ENCODE results near the gene WHAMM. TPM values are rescaled to one million over a fixed set of nuclear protein-coding genes. Genes with fewer than 3 reads are reported as not detected.
A peak's percentile ranks its signal among the peaks of the same experiment; 100 is the strongest.

The WHAMM gene
- total and polyA plus RNA-seq, 4 donors = 4.2 to 10.4 (median 6.6) TPM

GRCh38 chr15:82870727-82871320 lies 61.4 kb downstream of the WHAMM start:
- no peak for TF ChIP-seq CTCF (IDR thresholded peaks at IDR 0.05; ENCODE audit: control extremely low read depth, extremely low read depth)
- Histone ChIP-seq H3K36me3 (ENCODE audit: control insufficient read depth in 4 of 4, insufficient read depth in 4 of 4, low read length in 4 of 4) (no peaks in the 10 kb centered on the region), H3K4me1 (ENCODE audit: control insufficient read depth in 5 of 5, insufficient read depth in 5 of 5, low read length in 5 of 5) (peaks cover 0 to 3% (median 0%) of the 10 kb centered on the region in 5 donors), H3K27me3 (ENCODE audit: control insufficient read depth in 3 of 3, insufficient read depth in 3 of 3, low read length in 2 of 3) (no peaks in the 10 kb centered on the region), H3K4me3 (no peak overlapping the region), H3K9ac (ENCODE audit: insufficient read depth in 1 of 2, low read length in 2 of 2) (no peak overlapping the region), H3K27ac (ENCODE audit: low read depth in 1 of 2, low read length in 1 of 2) (no peak overlapping the region), H3K9me3 (ENCODE audit: control insufficient read depth in 4 of 4, insufficient read depth in 3 of 4, low read length in 3 of 4) (no peaks in the 10 kb centered on the region)
- peak in 1 of 3 donors; percentile 13 for DNase-seq
- ATAC-seq (ENCODE audit: insufficient read depth, low FRiP score) = no peak
- 47 to 53% methylated on average over 7 of the region's 7 CpGs for WGBS, 2 donors

DNA sequence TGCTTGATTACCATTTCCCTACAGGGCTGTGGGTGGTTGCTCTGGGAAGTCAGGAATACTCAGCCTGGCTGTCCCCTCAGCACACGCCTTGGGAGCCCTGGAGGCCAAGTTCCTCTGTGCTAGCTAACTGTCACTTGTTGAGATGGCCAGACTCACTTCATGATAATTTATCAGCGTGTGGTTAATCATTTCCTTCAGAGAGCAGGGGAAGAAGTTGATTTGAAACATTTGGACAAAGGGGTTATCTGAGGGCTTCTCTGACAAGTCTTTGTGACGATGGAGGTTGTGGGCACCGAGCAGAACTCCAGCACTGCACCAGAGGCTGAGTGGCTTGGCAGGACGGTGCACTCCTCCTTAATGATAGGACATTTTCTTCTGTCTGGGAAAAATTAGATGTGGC lies 61.9 kb downstream of the WHAMM start:
- ATAC-seq (ENCODE audit: insufficient read depth, low FRiP score) (no peak), DNase-seq (no peak)
- H3K27me3 ChIP-seq (ENCODE audit: control insufficient read depth in 3 of 3, insufficient read depth in 3 of 3, low read length in 2 of 3) = no peaks in the 10 kb centered on the region
- TF ChIP-seq CTCF (IDR thresholded peaks at IDR 0.05; ENCODE audit: control extremely low read depth, extremely low read depth) = no peak
- H3K36me3 ChIP-seq (ENCODE audit: control insufficient read depth in 4 of 4, insufficient read depth in 4 of 4, low read length in 4 of 4) = no peaks in the 10 kb centered on the region
- no peak overlapping the region for H3K4me3 ChIP-seq
- WGBS, 2 donors = 22 to 45% methylated on average over 5 of the region's 5 CpGs
- no peak overlapping the region for H3K27ac ChIP-seq (ENCODE audit: low read depth in 1 of 2, low read length in 1 of 2)
- H3K9ac ChIP-seq (ENCODE audit: insufficient read depth in 1 of 2, low read length in 2 of 2) = no peak overlapping the region
- H3K9me3 ChIP-seq (ENCODE audit: control insufficient read depth in 4 of 4, insufficient read depth in 3 of 4, low read length in 3 of 4) = no peaks in the 10 kb centered on the region
- H3K4me1 ChIP-seq (ENCODE audit: control insufficient read depth in 5 of 5, insufficient read depth in 5 of 5, low read length in 5 of 5) = peaks cover 0 to 3% (median 0%) of the 10 kb centered on the region in 5 donors

GRCh38 chr15:82871832-82872484 lies 62.5 kb downstream of the WHAMM start:
- WGBS, 2 donors = 53 to 71% methylated on average over 7 of the region's 7 CpGs
- TF ChIP-seq CTCF (IDR thresholded peaks at IDR 0.05; ENCODE audit: control extremely low read depth, extremely low read depth) = no peak
- Histone ChIP-seq H3K9me3 (ENCODE audit: control insufficient read depth in 4 of 4, insufficient read depth in 3 of 4, low read length in 3 of 4) (no peaks in the 10 kb centered on the region), H3K9ac (ENCODE audit: insufficient read depth in 1 of 2, low read length in 2 of 2) (no peak overlapping the region), H3K4me1 (ENCODE audit: control insufficient read depth in 5 of 5, insufficient read depth in 5 of 5, low read length in 5 of 5) (peaks cover 0 to 3% (median 0%) of the 10 kb centered on the region in 5 donors), H3K27me3 (ENCODE audit: control insufficient read depth in 3 of 3, insufficient read depth in 3 of 3, low read length in 2 of 3) (no peaks in the 10 kb centered on the region), H3K27ac (ENCODE audit: low read depth in 1 of 2, low read length in 1 of 2) (no peak overlapping the region), H3K36me3 (ENCODE audit: control insufficient read depth in 4 of 4, insufficient read depth in 4 of 4, low read length in 4 of 4) (no peaks in the 10 kb centered on the region), H3K4me3 (no peak overlapping the region)
- no peak for ATAC-seq (ENCODE audit: insufficient read depth, low FRiP score)
- no peak for DNase-seq
